ENCODE data around the gene TECTA. TPM values are rescaled to one million over a fixed set of nuclear protein-coding genes. Genes with fewer than 3 reads are reported as not detected.

The TECTA gene, protein sequence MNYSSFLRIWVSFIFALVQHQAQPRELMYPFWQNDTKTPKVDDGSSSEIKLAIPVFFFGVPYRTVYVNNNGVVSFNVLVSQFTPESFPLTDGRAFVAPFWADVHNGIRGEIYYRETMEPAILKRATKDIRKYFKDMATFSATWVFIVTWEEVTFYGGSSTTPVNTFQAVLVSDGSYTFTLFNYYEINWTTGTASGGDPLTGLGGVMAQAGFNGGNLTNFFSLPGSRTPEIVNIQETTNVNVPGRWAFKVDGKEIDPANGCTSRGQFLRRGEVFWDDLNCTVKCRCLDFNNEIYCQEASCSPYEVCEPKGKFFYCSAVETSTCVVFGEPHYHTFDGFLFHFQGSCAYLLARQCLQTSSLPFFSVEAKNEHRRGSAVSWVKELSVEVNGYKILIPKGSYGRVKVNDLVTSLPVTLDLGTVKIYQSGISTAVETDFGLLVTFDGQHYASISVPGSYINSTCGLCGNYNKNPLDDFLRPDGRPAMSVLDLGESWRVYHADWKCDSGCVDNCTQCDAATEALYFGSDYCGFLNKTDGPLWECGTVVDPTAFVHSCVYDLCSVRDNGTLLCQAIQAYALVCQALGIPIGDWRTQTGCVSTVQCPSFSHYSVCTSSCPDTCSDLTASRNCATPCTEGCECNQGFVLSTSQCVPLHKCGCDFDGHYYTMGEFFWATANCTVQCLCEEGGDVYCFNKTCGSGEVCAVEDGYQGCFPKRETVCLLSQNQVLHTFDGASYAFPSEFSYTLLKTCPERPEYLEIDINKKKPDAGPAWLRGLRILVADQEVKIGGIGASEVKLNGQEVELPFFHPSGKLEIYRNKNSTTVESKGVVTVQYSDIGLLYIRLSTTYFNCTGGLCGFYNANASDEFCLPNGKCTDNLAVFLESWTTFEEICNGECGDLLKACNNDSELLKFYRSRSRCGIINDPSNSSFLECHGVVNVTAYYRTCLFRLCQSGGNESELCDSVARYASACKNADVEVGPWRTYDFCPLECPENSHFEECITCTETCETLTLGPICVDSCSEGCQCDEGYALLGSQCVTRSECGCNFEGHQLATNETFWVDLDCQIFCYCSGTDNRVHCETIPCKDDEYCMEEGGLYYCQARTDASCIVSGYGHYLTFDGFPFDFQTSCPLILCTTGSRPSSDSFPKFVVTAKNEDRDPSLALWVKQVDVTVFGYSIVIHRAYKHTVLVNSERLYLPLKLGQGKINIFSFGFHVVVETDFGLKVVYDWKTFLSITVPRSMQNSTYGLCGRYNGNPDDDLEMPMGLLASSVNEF (N-terminal part only)
- total RNA-seq, result 1 to 10 TPM; 1.3 to 6.4 (median 3.3) TPM

DNA sequence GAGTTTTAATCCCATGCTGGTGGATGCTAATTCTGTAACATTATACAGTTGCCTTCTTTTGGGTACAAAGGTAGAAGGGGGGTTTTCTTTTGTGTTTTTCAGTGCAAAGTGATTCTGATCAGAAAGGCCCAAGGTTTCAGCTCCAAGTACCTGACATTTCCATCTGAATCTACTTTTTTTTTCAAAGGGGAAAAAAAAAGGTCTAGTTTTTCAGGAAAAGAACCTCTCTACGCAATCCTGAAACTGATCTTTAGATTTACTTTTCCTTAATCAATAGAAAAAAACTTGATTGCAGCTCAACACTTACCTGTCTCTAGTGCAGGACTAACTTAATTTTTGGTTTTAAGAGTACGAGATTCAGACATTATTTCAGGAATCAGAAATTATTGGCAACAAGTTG lies at the start of gene TECTA:
Gene TECTA, plus strand, starts transcription at position 301 of the 400 bp plus-strand sequence. CDS start 1,423 bp downstream, outside the sequence.
- H3K27ac ChIP-seq, result no peak within 1 kb of the TSS
- no peaks in the 10 kb centered on the region for H3K4me1 ChIP-seq
- no peaks in the 10 kb centered on the region for H3K27me3 ChIP-seq
- no peaks in the 10 kb centered on the region for H3K9me3 ChIP-seq
- H3K36me3 ChIP-seq, result no peaks in the 10 kb centered on the region
- DNase-seq, result no peak
- intact Hi-C loops (cut with DNase I), result no loop called here
- 97 to 98% methylated on average over 2 of the region's 2 CpGs for WGBS, 2 donors
- TF ChIP-seq POLR2A (IDR thresholded peaks at IDR 0.05) (no peak), CTCF (IDR thresholded peaks at IDR 0.05) (no peak)
- no peak within 1 kb of the TSS for H3K4me3 ChIP-seq (replicated peaks in 1 of 3)

DNA sequence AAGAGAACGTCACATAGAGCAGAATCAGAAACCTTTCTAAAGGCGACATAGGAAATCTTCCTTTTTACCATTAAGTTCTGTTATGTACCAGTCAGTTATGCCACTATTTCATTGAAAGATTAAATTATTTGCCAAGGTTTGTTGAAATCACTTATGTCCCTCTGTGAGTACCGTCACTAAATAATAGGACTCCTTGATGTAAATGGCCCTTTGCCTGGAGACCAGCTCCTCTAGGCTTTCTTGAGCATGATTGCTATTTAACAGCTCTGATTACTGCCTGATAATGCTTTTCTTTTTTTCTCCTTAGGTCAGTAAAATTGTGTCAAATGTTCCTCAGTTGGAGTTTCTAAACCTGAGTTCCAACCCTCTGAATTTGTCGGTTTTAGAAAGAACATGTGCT lies 47.8 kb upstream of the TECTA start:
- no peak for TF ChIP-seq CTCF (IDR thresholded peaks at IDR 0.05)
- TF ChIP-seq POLR2A (IDR thresholded peaks at IDR 0.05), result no peak
- Histone ChIP-seq H3K9me3 (no peaks in the 10 kb centered on the region), H3K4me1 (no peaks in the 10 kb centered on the region), H3K36me3 (peaks cover 22 to 33% of the 10 kb centered on the region in 2 donors), H3K27ac (no peak overlapping the region), H3K4me3 (replicated peaks in 1 of 3) (no peak overlapping the region), H3K27me3 (no peaks in the 10 kb centered on the region)
- intact Hi-C loops (cut with DNase I), result no loop called here
- 96 to 98% methylated on average over 4 of the region's 4 CpGs for WGBS, 2 donors
- no peak for DNase-seq

DNA sequence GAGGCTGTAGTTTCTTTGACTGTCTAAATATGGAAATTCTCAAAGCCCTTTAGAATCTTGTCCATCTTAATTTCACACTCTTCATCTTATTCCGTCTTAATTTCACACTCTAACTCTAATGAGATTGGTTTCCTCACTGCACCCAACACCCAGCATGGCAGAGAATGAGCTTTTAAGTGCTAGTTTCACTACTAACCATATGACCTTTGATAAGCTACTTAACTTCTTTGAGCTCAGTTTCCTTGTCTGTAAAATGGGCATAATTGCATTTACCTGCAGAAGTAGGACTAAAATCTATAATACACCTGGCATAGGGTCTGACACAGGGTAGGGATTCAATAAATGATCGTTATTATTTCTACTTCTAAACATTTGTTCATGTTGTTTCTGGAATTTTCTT lies 46.8 kb upstream of the TECTA start:
- peaks cover 22 to 29% of the 10 kb centered on the region in 2 donors for H3K36me3 ChIP-seq
- TF ChIP-seq CTCF (IDR thresholded peaks at IDR 0.05) (no peak), POLR2A (IDR thresholded peaks at IDR 0.05) (no peak)
- H3K9me3 ChIP-seq, result no peaks in the 10 kb centered on the region
- H3K4me3 ChIP-seq (replicated peaks in 1 of 3), result no peak overlapping the region
- DNase-seq, result no peak
- no peak overlapping the region for H3K27ac ChIP-seq
- H3K4me1 ChIP-seq, result no peaks in the 10 kb centered on the region
- WGBS, 2 donors, result 96 to 98% methylated on average over 2 of the region's 2 CpGs
- H3K27me3 ChIP-seq, result no peaks in the 10 kb centered on the region
- intact Hi-C loops (cut with DNase I), result no loop called here

DNA sequence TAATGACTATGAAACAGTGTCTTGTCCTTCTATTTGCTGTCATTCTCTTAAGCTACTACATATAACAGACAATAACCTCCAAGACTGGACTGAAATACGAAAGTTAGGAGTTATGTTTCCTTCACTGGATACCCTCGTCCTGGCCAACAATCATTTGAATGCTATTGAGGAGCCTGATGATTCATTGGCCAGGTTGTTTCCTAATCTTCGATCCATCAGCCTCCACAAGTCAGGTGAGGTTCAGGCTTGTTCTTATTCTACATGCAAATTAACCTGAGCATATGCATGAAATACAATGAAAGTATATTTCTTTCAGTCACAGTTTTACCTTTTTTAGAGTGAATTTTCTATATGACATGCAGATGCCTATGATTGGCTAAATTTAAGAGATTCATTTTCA lies 46.0 kb upstream of the TECTA start:
- intact Hi-C loops (cut with DNase I), result no loop called here
- no peaks in the 10 kb centered on the region for H3K27me3 ChIP-seq
- no peaks in the 10 kb centered on the region for H3K4me1 ChIP-seq
- peaks cover 22 to 29% of the 10 kb centered on the region in 2 donors for H3K36me3 ChIP-seq
- H3K4me3 ChIP-seq (replicated peaks in 1 of 3), result no peak overlapping the region
- H3K9me3 ChIP-seq, result no peaks in the 10 kb centered on the region
- TF ChIP-seq POLR2A (IDR thresholded peaks at IDR 0.05) (no peak), CTCF (IDR thresholded peaks at IDR 0.05) (no peak)
- H3K27ac ChIP-seq, result no peak overlapping the region
- DNase-seq, result no peak
- WGBS, 2 donors, result 94 to 95% methylated on average over 3 of the region's 3 CpGs
